GM19467 (cell line): ENCODE results near the gene NXNL1.

ENCODE experiments used
- ATAC-seq: cut with Tn5 transposase; IDR thresholded peaks from one replicate; pipeline ENCODE4 v1.9.1; 2021; ENCODE audit warnings: mild to moderate bottlenecking, moderate library complexity; ENCODE audit not compliant: unreplicated experiment

Gene NXNL1

DNA sequence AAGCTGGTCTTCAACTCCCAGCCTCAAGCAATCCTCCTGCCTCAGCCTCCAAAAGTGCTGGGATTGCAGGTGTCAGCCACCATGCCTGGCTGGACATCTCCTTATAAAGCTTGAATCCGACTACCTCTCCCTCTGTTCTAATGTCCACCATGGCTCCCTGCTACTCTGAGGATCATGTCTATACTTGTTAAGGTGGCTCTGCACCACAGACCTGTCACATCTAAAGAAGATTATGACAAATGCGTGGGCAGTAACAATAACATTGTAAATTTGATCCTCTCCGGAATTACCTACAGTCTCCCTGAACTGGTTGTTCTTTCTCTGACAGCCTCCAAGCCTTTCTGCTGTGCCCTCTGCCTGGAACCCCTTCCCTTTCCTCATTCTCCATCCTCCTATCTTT is 1.8 kb downstream of the NXNL1 start:
- ATAC-seq: no peak

DNA sequence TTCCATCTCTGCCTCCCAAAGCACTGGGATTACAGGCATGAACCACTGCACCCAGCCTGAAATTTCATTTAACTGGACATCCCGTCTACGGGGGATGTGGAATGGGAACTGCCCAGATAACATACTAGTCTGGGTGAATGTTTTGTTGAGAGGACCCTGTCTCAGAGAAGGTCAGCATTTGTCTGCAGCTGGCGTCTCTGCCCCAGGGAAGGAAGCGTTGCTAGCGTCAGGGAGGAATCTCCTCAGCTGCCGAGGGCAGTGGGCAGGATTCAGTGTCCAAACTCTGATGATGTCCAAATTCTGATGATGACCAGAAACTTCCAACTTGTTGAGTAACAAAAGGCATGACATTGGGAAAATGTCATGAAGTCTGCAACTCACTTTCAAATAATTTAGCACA is 3.1 kb downstream of the NXNL1 start:
- no peak for ATAC-seq

DNA sequence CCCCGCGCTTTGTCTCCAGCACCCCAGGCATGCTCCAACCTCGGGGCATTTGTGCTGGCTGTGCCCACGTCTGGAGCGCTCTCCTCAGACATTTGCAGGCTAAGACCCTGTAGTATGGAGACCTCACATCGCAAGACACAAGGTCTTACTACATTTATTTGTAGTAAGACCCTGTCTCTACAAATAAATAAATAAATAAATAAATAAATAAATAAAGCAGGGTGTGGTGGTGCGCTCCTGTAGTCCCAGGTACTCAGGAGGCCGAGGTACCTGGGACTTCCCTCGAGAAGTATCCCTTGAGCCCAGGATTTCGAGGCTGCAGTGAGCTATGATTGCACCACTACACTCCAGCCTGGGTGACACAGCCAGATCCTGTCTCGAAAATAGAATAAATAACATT is 4.6 kb downstream of the NXNL1 start:
- no peak for ATAC-seq

DNA sequence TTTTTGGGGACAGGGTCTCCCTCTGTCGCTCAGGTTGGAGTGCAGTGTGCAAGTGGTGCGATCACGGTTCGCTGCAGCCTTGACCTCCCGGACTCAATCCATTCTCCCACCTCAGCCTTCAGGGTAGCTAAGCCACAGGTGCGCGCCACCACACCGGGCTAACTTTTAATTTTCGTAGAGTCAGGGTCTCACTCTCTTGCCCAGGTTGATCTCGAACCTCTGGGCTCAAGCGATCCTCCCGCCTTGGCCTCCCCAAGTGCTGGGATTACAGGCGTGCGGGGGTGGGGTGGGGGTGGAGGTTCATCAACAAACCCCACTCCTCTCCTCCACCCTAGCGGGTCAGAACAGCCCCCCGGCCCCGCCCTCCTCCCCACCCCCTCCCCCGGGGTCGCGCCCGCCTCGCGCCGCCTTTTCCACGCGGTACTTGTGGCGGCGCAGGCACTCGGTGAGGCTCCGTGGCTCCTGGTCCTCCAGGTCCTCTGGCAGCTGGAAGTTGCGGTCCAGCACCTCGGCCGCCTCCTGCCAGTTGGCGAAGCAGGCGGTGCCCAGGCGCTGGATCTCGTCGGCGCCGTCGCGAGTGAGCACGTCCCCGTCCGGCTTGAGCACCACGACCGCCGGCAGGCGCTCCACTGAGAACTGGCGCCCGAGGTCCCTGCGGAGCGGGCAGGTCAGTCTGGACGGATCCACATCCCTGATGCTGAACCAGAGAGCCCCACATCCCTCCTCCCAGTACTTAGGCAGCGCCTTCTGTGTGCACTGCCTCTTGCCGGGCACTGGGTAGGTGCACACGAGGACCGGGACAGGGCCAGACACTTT is 5.2 kb downstream of the NXNL1 start:
- no peak for ATAC-seq

DNA sequence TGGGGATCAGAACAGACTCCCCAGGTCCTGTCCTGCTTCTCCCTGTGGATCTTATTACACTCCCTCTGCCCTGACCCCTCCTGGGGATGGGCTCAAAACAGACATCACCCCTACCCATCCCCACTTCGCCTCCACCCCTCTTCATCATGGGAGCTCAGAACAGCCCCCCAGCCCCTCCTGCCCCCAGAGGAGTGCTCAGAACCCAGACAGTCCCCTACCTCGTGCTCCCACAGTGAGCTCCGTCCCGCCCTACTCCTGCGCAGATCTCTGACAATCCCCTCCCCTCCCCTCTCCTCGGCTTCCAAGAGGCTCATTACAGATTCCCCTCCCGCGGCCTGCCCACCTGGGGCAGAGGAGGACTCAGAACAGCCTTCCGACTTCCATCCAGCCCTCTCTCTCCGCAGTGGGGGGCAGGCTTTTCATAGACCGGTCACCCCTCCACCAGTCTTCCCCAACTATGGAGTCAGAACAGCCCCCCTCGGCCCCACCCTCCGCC is 6.1 kb downstream of the NXNL1 start:
- ATAC-seq: no peak

DNA sequence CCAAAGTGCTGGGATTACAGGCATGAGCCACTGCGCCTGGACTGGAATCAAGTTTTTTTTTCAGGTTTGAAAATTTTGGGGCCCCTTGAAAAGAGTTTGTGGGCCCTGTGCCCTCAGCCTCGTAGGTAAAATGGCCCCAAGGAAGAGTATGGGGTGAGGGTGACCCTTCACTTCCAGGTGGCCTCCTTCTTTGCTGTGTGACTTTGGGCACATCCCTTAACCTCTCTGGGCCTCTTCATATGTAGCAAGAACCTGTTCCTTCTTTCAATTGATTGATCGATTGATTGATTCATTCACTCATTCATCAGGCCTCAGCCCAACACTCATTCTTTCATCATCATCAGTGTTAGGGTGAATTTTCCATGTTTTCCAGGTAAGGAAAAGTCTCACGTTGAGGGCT is 8.9 kb downstream of the NXNL1 start:
- ATAC-seq: no peak

DNA sequence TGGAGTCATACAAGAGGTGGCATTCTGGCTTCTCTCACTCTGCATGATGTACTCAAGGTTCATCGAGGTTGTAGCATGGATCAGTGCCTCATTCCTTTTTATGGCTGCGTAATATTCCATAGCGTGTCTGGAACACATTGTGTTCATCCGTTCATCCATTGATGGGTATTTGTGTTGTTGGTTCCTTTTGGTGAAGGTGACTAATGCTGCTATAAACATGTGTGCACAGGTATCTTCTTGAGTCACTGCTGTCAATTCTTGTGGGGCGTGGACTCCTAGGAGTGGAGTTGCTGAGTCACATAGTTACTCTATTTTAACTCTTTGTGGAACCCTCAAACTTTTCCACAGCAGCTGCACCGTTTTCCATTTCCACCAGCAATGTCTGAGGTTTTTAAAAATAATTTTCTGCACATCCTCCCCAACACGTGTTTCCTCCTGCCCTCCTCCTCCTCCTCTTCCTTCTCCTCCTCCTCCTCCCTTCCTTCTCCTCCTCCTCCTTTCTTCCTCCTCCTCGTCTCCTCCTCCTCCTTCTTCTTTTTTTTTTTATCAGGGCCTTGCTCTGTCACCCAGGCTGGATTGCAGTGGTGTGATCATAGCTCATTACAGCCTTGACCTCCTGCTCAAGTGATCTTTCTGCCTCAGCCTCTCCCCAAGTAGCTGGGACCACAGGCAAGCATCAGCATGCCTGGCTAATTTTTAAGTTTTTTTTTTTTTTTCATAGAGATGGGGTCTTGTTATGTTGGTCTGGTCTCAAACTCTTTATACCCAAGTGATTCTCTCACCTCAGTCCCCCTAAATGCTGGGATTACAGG is 10.3 kb downstream of the NXNL1 start:
- ATAC-seq: no peak

DNA sequence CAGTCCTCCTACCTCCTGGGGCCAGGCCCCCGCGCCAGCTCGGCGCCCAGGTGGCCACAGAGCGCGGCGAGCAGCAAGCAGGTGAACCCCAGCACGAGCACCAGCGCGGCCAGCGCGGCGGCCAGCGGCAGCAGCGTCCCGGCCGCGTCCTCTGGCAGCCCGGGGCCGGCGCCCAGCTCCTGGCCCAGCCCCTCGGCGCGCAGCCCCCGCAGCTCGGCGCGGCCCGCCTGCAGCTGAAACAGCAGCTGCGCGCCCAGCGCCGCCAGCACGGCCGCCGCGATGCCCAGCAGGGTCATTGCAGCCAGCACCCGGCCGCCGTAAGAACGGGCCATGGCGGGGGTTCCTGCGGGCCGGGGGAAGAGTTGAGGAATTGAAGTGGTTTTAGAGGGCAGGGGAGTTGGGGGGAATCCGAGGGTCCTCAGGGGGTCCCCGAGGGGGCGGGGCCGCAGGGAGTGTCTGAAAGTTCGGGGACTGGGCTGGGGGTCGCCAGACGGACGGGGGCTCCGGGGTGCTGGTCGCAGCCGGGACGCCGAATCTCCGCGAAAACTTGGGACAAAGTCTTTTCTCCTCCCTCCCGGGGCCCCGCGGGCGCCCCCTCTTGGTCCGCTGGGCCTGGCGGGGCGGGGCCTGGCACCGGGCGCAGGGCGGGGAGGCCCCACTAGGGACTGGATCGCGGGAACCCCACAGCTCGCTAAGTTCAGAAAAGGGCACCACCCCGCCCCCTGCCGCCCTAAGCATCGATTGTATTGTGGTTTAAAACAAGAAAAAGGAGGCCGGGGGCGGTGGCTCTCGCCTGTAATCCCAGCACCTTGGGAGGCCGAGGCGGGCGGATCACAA is 12.4 kb downstream of the NXNL1 start, which contains the start of gene TMEM221:
Gene TMEM221, minus strand, starts transcription at position 538 of the 837 bp plus-strand sequence. Its CDS starts 206 bp downstream, at position 332.
- ATAC-seq: no peak

DNA sequence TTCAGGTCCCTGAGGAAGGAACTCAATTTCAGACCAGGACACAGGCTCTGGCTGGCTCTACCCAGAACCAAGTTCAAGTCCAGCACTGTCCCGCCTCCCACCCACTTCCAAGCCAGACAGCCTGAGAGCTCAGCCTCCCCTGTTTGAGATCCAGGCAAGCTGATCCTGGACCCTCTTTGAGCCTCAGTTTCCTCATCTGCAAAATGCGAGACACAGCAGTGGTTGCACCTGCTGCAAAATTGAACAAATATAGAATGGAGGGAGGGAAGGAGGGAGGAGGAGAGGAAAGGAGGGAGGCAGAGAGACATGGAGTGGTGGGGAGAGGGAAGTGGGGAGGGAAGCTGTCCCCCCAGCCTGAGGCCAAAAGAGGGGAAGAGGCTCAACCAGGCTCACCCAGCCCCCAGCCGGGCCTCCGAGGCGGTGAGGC is 13.0 kb downstream of the NXNL1 start:
- ATAC-seq: no peak

DNA sequence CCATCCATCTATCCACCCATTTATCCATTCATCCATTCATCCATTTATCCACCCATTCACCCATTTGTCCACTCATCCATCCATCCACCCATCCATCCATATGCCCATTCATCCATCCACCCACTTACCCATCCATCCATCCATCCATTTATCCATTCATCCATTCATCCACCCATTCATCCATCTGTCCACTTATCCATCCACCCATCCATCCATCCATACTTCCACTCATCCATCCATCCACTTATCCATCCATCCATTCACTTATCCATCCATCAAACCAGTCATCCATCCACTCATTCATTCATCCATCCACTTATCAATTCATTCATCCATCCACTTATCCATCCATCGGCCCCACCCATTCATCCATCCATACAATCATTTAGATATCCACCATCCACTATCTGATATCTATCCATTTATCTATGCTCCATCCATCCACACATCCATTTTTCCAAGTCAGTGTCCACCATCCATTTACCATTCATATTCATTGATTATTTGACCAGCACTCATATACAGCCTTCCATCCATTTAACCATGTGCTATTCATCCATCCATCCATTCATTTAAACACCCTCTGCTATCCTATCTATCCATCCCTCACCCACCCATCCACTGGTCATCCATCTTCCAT is 15.1 kb downstream of the NXNL1 start:
- ATAC-seq: no peak

DNA sequence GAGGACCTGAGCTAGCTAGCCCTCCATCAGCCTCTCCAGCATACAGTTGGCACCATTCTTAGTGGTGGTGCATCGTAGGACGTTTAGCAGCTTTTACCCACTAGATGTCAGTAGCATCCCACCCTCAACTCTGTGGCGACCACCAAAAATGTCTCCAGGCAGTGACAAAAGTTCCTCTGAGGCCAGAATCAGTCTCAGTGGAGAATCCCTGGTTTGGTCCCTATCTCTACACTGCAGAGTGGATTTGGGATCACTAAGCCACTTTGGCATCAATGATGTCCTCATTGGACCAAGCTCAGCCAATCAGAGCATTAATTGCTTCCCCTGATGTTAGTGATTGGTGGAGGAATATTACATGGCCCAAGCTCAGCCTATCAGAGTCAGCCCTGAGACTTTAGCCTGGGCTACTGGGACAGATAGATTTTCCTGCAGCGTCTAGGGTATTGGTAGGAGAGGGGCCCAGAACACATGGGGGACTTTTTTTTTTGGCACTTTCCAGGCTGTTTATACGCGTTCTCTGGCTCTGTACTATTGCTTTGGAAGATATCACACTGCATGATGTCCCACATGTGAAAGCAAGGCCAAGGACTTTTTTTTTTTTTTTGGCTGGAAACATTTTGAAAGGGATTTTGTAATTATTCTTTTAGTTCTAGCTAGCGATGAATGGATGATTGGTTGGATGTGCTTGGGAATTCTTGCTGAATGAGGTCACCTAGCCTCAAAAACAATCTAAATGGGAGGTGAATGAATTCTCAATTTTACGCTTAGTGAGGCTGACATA is 19.3 kb downstream of the NXNL1 start:
- no peak for ATAC-seq

DNA sequence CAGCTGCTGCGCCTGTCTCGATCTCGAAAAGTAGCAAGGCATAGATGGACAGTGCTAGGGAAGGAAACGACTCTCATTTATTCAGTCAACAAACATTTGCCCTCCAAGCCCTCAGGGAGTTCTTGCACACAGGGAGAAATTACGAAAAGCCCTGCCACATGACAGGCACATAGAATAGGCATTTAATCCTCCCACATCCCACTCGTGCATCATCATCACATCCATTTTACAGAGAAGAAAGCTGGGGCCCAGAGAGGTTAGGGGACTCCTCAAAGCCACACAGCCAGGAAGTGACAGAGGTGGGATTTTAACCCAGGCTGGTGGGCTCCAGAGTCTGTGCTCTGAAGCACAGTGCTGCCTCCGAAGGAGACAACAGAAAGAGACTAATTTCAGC is 23.9 kb downstream of the NXNL1 start:
- no peak for ATAC-seq

DNA sequence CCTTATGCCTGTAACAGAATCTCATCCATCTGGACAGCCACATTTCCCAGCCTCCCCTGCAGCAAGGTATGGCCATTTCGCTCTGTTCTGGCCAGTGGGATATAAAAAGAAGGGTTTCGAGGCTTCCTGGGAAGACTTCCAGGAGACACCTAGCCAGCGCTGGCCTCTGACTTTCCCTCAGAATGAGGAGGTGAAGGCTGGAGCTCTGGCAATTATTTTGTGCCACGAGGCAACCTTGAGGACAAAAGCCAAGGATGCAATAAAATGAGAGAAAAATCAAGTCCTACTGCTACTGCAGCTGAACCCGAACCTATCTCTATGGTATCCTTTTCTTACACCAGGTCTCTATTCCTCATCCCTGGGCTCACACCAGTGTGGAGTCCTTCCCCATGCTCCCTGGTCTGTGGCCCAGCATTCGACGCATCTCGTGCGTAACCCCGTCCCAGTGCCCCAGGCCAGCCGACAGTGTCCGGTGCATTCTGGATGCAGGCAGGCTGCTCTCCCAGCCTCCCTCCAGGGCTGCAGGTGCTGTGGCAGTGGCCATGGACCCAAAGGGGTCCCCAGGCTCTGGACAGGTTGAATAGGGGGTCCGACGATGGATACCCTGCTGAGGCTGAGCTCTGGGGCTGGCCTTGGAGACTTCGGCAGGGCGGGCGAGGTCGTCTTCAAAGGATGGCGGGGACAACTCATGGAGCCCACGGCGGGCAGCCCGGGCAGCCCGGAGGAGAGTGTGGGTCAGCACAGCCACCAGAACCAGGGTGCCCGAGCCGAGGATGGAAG is 24.4 kb downstream of the NXNL1 start:
- no peak for ATAC-seq

DNA sequence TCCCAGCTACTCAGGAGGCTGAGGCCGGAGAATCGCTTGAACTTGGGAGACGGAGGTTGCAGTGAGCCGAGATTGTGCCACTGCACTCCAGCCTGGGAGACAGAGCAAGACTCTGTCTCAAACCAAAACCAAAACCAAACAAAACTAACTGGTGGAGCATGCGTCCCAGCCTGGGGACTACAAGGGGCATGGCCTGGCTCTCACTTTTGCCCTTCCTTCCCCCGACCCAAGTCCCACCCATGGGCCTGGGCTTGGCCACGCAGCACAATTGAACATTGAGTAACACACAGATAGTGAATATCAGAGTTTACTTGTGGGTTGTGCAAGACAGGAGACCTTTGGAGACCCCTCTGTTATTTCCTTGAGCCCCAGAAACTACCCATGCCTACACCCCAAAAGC is 25.5 kb downstream of the NXNL1 start:
- ATAC-seq: no peak

DNA sequence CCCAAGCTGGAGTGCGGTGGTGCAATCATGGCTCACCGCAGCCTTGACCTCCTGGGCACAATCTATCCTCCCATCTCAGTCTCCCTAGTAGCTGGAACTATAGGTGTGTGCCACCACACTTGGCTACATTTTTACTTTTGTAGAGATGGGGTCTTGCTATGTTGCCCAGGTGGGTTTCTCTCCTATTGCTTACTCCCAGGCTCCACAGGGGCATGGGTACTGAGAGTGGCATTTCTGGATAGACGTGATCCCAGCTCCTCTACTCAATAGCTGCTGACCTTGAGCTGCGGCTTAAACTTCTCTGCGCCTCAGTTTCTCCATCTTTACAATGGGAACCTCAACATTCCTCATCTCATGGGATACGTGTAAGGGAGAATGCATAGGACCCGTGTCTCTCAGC is 29.3 kb downstream of the NXNL1 start:
- no peak for ATAC-seq

DNA sequence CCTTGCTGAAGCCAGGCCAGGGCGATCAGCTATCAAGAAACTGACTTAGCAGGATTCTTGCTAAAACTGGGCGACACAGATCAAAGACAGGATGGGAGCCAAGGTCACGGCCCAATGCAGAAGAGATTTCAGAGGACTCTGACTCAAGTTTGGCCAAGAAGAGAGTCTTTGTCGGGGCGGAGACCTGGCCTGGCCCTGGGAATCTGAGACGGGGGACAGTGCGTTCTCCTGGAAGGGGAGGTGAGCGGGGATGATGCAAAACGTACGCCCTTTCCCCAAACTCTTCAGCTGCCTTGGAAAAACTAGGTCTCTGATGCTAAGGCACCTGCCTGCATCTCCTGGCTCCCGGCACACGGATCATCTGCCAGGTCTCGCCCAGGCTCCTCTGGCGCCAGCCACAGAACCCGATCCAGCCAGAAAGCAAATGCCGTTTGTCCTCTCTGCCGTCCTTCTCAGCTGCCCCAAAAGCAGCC is 31.0 kb downstream of the NXNL1 start:
- ATAC-seq: no peak

DNA sequence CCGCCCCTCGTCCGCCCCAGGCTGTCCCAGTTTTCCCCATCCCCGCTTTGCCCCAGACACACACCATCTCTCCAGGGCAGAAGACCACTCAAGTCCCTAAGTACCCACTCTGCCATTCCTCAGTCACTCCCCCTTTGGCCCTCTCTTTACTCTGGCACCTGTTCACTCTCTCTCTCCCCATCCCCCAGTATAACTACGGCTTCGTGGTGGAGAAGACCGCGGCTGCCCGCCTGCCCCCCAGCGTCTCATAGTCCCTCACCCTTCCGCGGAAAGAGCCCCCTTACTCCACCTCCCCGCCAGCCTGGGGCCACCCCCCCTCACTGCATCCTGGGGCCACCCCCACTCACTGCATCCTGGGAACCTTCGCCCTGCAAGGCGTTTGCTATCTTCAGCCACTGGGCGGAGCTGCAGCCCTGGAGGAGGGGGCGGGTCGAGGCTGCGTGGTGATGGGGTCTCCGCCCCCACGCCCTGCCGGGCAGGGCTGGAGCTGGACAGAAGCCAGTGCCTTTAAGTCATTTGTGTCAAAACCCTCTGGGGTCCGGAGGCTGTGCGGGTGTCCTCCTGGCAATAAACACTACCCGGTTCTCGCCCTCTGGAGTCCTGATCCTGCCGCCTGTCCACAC is 35.9 kb downstream of the NXNL1 start:
- no peak for ATAC-seq

DNA sequence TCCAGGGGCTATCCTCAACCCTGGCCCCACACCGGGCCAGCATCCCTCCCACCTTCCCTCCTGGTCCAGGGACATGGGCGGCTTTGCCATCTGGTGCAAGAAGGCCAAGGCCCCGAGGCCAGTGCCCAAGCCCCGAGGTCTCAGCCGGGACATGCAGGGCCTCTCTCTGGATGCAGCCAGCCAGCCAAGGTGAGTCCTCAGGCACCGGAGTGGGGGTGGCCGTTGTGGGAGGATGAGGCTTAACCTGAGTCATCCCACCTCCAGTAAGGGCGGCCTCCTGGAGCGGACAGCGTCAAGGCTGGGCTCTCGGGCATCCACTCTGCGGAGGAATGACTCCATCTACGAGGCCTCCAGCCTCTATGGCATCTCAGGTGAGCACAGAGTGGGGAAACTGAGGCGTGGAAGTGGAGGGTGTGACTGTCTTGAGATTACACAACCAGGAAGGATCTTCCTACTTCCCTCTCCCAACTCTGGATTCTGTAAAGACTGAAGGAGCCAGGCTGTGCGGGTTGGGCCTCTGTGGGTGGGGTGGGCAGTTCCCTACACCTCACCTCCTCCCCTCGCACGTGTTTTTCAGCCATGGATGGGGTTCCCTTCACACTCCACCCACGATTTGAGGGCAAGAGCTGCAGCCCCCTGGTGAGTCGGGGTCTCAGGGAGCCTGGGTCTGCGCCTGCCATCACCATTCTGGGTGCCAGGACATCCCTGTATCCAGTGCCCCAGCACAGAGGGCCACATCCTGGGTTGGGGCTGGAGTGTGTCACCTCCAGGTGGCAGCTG is 37.1 kb downstream of the NXNL1 start:
- no peak for ATAC-seq
